ENCODE measurements around the gene RPA1. TPM values are rescaled to one million over a fixed set of nuclear protein-coding genes. Genes with fewer than 3 reads are reported as not detected.

RPA1 gene
- total RNA-seq, 2 donors from 2014 or later, result 67.4 to 81.4 TPM

- H3K4me1 Mint-ChIP-seq, result peaks cover 7% of the 10 kb centered on the region
- H3K27me3 Mint-ChIP-seq, result no peaks in the 10 kb centered on the region
- DNase-seq (no peak), ATAC-seq (no peak)
- no peak overlapping the region for H3K4me3 Mint-ChIP-seq
- H3K27ac Mint-ChIP-seq, result no peak overlapping the region
- no peaks in the 10 kb centered on the region for H3K9me3 ChIP-seq (ENCODE audit: control insufficient read depth, low read length, poor library complexity, severe bottlenecking)
- no peaks in the 10 kb centered on the region for H3K36me3 Mint-ChIP-seq (ENCODE audit: low read depth)
These were observed 104.3 kb downstream of the RPA1 start for GRCh38 chr17:1933875-1934715.

DNA sequence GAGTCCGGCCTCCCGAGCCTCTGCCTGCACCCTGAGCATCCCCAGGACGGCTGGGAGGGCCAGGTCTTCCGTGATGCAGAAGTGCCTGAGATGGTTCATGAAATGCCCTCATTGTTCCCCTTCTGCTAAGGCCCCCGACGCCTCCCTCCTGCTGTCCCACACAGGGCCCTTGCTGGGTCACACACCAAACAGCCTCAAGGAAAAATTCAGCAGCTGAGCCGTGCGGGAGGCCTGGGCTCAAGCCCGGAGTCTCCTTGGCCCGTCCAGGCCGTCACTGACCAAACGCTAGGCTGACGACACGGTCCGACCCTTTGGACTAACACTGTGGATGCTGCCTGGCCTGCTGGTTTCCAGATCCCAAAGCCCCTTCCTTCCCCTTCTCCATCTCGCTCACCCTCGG is 105.1 kb downstream of the RPA1 start:
- H3K27me3 Mint-ChIP-seq, result no peaks in the 10 kb centered on the region

GRCh38 chr17:1936766-1937165 is 107.0 kb downstream of the RPA1 start:
- Mint-ChIP-seq H3K27ac (no peak overlapping the region), H3K36me3 (ENCODE audit: low read depth) (no peaks in the 10 kb centered on the region), H3K27me3 (no peaks in the 10 kb centered on the region), H3K4me3 (no peak overlapping the region), H3K4me1 (peaks cover 3% of the 10 kb centered on the region)
- no peak for ATAC-seq
- DNase-seq, result no peak
- H3K9me3 ChIP-seq (ENCODE audit: control insufficient read depth, low read length, poor library complexity, severe bottlenecking), result no peaks in the 10 kb centered on the region

More for the DNA sequence above, 105.1 kb downstream of the RPA1 start:
- no peak for DNase-seq
- Mint-ChIP-seq H3K4me3 (no peak overlapping the region), H3K27ac (no peak overlapping the region), H3K4me1 (peaks cover 7% of the 10 kb centered on the region), H3K36me3 (ENCODE audit: low read depth) (no peaks in the 10 kb centered on the region)
- ATAC-seq, result no peak
- no peaks in the 10 kb centered on the region for H3K9me3 ChIP-seq (ENCODE audit: control insufficient read depth, low read length, poor library complexity, severe bottlenecking)

DNA sequence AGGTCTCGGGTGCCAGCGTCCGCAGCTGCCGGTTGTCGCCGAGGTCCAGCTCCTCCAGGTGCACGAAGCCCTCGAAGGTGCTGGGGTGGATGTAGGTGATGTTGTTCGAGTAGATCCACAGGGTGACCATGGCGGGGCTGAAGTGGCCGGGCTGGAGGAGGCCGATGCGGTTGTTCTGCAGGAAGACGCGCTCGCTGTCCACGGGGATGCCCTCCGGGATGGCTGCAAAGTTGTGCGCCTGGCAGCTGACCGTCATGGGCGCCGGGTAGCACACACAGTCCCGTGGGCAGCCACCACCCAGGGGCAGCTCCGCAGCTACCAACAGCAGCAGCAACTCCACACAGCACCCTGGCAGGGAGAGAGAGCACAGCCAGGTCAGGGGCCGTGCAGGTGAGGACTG is 107.7 kb downstream of the RPA1 start:
- no peaks in the 10 kb centered on the region for H3K27me3 Mint-ChIP-seq
- H3K9me3 ChIP-seq (ENCODE audit: control insufficient read depth, low read length, poor library complexity, severe bottlenecking), result no peaks in the 10 kb centered on the region
- H3K27ac Mint-ChIP-seq, result no peak overlapping the region
- DNase-seq (no peak), ATAC-seq (no peak)
- no peaks in the 10 kb centered on the region for H3K36me3 Mint-ChIP-seq (ENCODE audit: low read depth)
- H3K4me1 Mint-ChIP-seq, result peaks cover 3% of the 10 kb centered on the region
- H3K4me3 Mint-ChIP-seq, result no peak overlapping the region

DNA sequence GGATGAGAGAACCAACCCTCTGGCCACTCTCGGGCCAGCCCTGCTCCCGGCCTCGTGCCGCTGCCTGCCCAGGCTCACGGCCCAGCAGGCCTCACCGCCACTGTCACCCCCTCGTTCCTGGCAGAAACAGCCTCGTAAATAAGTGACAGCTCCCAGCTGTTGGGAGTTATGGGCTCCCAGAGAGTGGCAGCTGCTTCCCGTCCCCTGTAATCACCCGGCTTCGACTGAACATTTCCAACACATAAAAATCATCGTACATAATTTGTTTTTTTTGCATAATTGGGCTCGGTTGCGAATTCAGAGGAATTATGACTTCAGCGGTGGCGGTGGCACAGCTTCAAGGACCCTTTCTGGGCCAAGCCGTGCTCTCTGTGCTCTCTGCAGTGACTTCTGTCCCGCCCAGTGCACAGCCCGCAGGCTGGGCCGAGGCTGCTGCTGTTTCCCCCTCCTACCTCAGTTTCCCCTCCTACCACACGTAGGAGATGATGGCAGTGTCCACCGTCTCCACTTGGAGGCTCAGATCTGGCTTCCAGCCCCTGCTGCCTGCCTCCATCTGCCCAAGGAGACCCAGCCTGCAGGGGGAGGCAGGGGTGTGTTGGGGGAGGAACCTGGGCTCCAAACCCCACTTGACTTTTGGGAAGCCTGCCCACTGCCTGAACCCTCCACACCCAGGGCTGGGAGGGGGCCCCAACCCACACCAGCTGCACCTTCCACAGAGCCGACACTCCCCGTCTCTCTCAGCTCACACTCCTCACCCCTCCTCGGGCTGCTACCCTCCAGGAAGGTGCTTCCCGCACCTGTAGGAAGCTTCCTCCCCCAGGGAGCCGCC is 110.4 kb downstream of the RPA1 start:
- H3K27me3 Mint-ChIP-seq, result no peaks in the 10 kb centered on the region
- no peak for ATAC-seq
- peaks cover under 1% of the 10 kb centered on the region for H3K4me1 Mint-ChIP-seq
- H3K9me3 ChIP-seq (ENCODE audit: control insufficient read depth, low read length, poor library complexity, severe bottlenecking), result no peaks in the 10 kb centered on the region
- H3K4me3 Mint-ChIP-seq, result no peak overlapping the region
- DNase-seq, result no peak
- H3K27ac Mint-ChIP-seq, result no peak overlapping the region
- no peaks in the 10 kb centered on the region for H3K36me3 Mint-ChIP-seq (ENCODE audit: low read depth)

DNA sequence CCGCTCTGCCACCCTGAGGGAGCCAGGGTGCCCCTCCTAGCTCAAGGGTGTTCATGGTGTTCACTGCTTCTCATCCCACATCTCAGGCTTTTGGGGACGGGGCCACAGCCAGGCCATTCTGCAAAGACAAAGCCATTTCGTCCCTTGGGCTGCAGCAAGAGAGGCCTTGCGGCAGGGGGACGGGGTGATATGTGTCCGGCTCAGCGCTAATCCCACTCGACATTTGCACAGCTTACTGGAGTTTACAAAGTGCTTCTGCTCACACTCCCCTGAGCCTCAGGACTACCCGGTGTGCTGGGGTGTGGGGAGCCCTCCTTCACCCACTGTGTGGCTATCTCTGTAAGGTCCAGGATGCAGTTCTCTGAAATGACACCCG is 111.0 kb downstream of the RPA1 start:
- H3K9me3 ChIP-seq (ENCODE audit: control insufficient read depth, low read length, poor library complexity, severe bottlenecking), result no peaks in the 10 kb centered on the region
- H3K36me3 Mint-ChIP-seq (ENCODE audit: low read depth), result no peaks in the 10 kb centered on the region
- H3K27me3 Mint-ChIP-seq, result no peaks in the 10 kb centered on the region
- no peaks in the 10 kb centered on the region for H3K4me1 Mint-ChIP-seq
- H3K27ac Mint-ChIP-seq, result no peak overlapping the region
- H3K4me3 Mint-ChIP-seq, result no peak overlapping the region
- no peak for ATAC-seq
- no peak for DNase-seq

- peaks cover 2% of the 10 kb centered on the region for H3K4me1 Mint-ChIP-seq
- H3K27me3 Mint-ChIP-seq, result no peaks in the 10 kb centered on the region
- no peak for ATAC-seq
- DNase-seq, result no peak
- no peaks in the 10 kb centered on the region for H3K9me3 ChIP-seq (ENCODE audit: control insufficient read depth, low read length, poor library complexity, severe bottlenecking)
- H3K27ac Mint-ChIP-seq, result no peak overlapping the region
- peaks cover 2% of the 10 kb centered on the region for H3K36me3 Mint-ChIP-seq (ENCODE audit: low read depth)
- H3K4me3 Mint-ChIP-seq, result no peak overlapping the region
These were observed 111.7 kb downstream of the RPA1 start for GRCh38 chr17:1941272-1942065.

- H3K27me3 Mint-ChIP-seq, result no peaks in the 10 kb centered on the region
- H3K4me1 Mint-ChIP-seq, result peaks cover 4% of the 10 kb centered on the region
- ATAC-seq (no peak), DNase-seq (no peak)
- no peak overlapping the region for H3K27ac Mint-ChIP-seq
- peaks cover 6% of the 10 kb centered on the region for H3K36me3 Mint-ChIP-seq (ENCODE audit: low read depth)
- H3K4me3 Mint-ChIP-seq, result no peak overlapping the region
- no peaks in the 10 kb centered on the region for H3K9me3 ChIP-seq (ENCODE audit: control insufficient read depth, low read length, poor library complexity, severe bottlenecking)
These were observed 112.2 kb downstream of the RPA1 start for GRCh38 chr17:1942066-1942365.

GRCh38 chr17:1942666-1943435 is 113.0 kb downstream of the RPA1 start:
- H3K36me3 Mint-ChIP-seq (ENCODE audit: low read depth), result peaks cover 6% of the 10 kb centered on the region
- ATAC-seq (no peak), DNase-seq (no peak)
- no peaks in the 10 kb centered on the region for H3K9me3 ChIP-seq (ENCODE audit: control insufficient read depth, low read length, poor library complexity, severe bottlenecking)
- no peaks in the 10 kb centered on the region for H3K27me3 Mint-ChIP-seq
- H3K4me1 Mint-ChIP-seq, result peaks cover 4% of the 10 kb centered on the region
- no peak overlapping the region for H3K4me3 Mint-ChIP-seq
- H3K27ac Mint-ChIP-seq, result no peak overlapping the region

DNA sequence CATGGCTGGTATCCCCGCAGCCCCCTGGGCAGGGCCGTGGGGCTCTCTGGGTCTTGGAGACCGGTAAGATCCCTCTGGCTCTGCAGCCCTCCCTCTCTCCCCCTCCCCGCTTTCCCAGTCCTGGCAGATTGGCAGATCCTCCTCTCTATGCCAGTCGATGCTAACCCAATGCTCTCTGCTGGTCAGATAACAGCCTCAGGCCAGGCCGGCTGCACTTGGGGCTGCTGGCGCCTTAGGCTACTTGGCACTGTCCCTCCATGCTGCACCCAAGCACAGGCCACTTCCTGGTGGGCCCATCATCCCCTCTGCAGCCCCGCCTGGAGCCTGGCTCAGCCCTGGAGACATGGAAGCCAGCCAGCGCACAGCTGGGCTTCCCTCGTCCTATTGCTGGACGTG is 113.6 kb downstream of the RPA1 start:
- Mint-ChIP-seq H3K27me3 (no peaks in the 10 kb centered on the region), H3K27ac (no peak overlapping the region), H3K4me3 (no peak overlapping the region), H3K4me1 (peaks cover 4% of the 10 kb centered on the region), H3K36me3 (ENCODE audit: low read depth) (peaks cover 6% of the 10 kb centered on the region)
- no peak for DNase-seq
- no peaks in the 10 kb centered on the region for H3K9me3 ChIP-seq (ENCODE audit: control insufficient read depth, low read length, poor library complexity, severe bottlenecking)
- ATAC-seq, result no peak

- no peak for ATAC-seq
- H3K9me3 ChIP-seq (ENCODE audit: control insufficient read depth, low read length, poor library complexity, severe bottlenecking), result no peaks in the 10 kb centered on the region
- Mint-ChIP-seq H3K27me3 (no peaks in the 10 kb centered on the region), H3K4me3 (peak overlapping the region; percentile 67), H3K36me3 (ENCODE audit: low read depth) (peaks cover 6% of the 10 kb centered on the region), H3K27ac (no peak overlapping the region), H3K4me1 (peaks cover 4% of the 10 kb centered on the region)
- no peak for DNase-seq
These were observed 115.8 kb downstream of the RPA1 start for GRCh38 chr17:1945621-1946020.

DNA sequence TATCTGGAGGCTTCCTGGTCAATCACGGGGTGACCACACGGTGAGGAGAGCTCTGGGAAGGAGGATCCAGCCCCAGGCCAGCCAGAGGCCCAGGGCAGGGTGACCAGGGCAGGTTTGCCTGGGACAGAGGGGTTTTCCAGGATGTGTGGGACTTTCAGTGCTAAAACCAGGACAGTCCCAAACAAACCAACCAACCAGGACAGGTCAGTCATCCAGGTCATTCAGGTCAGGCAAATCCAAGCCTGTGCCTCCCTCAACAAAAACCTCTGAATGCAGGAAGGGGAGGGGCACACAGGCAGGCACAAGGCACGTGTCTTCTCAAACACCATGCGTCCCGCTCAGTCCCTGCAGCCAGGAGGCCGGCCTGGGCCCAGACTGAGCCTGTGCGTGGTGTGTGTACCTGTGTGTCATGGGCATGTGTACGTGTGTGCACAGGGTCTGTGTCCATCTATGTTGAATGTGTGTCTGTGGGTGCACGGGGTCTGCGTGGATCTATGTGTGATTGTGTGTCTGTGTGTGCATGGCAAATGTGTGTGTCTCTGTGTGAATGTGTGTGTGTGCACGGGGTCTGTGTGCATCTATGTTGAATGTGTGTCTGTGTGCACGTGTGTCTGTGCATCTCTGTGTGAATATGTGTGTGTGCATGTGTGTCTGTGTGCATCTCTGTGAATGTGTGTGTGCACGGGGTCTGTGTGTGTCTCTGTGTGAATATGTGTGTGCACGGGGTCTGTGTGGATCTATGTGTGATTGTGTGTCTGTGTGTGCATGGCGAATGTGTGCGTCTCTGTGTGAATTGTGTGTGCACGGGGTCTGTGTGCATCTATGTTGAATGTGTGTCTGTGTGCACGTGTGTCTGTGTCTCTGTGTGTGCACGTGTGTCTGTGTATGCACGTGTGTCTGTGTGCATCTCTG is 116.5 kb downstream of the RPA1 start:
- DNase-seq, result no peak
- H3K36me3 Mint-ChIP-seq (ENCODE audit: low read depth), result peaks cover 6% of the 10 kb centered on the region
- no peak for ATAC-seq
- no peak overlapping the region for H3K27ac Mint-ChIP-seq
- H3K4me1 Mint-ChIP-seq, result peaks cover 4% of the 10 kb centered on the region
- H3K27me3 Mint-ChIP-seq, result no peaks in the 10 kb centered on the region
- H3K4me3 Mint-ChIP-seq, result no peak overlapping the region
- no peaks in the 10 kb centered on the region for H3K9me3 ChIP-seq (ENCODE audit: control insufficient read depth, low read length, poor library complexity, severe bottlenecking)

Measured in T-helper 17 cell (primary cell).